HG03432 (cell line): ENCODE data around the gene TCF21.
"Not testable (repeated sequence)": the region's sequence is repeated elsewhere in the genome, so short reads cannot be mapped to it uniquely, and the experiment has no call there.

Source experiments
- ATAC-seq: cut with Tn5 transposase; IDR thresholded peaks from one replicate; pipeline ENCODE4 v1.9.1; 2021; ENCODE audit warnings: mild to moderate bottlenecking, moderate library complexity; ENCODE audit not compliant: unreplicated experiment

The TCF21 gene

GRCh38 chr6:133888929-133889556 is at the start of gene TCF21:
TCF21 (plus strand) TSS chr6:133889113; CDS start chr6:133889398, 285 bp downstream.
- ATAC-seq: no peak

- no peak for ATAC-seq
Measured at GRCh38 chr6:133841176-133841575, 47.7 kb upstream of the TCF21 start.

- no peak for ATAC-seq
Measured at GRCh38 chr6:133843098-133843497, 45.8 kb upstream of the TCF21 start.

GRCh38 chr6:133844709-133845108 is 44.2 kb upstream of the TCF21 start:
- ATAC-seq: no peak

GRCh38 chr6:133854041-133854363 is 34.9 kb upstream of the TCF21 start:
- no peak for ATAC-seq

GRCh38 chr6:133854364-133855275 is 34.3 kb upstream of the TCF21 start:
- ATAC-seq: no peak

GRCh38 chr6:133855276-133855990 is 33.5 kb upstream of the TCF21 start:
- no peak for ATAC-seq

GRCh38 chr6:133855991-133856370 is 32.9 kb upstream of the TCF21 start:
- no peak for ATAC-seq

- no peak for ATAC-seq
Measured at GRCh38 chr6:133856911-133857310, 32.0 kb upstream of the TCF21 start.

- ATAC-seq: no peak
Measured at GRCh38 chr6:133857696-133858095, 31.2 kb upstream of the TCF21 start.

- not testable (repeated sequence) for ATAC-seq
Measured at GRCh38 chr6:133861337-133861736, 27.6 kb upstream of the TCF21 start.

- no peak for ATAC-seq
Measured at GRCh38 chr6:133863228-133863627, 25.7 kb upstream of the TCF21 start.

GRCh38 chr6:133865680-133866079 is 23.2 kb upstream of the TCF21 start:
- ATAC-seq: no peak

GRCh38 chr6:133871131-133871530 is 17.8 kb upstream of the TCF21 start:
- ATAC-seq: no peak

- no peak for ATAC-seq
Measured at GRCh38 chr6:133873538-133873937, 15.4 kb upstream of the TCF21 start.

- ATAC-seq: no peak
Measured at GRCh38 chr6:133877116-133877515, 11.8 kb upstream of the TCF21 start.

- no peak for ATAC-seq
Measured at GRCh38 chr6:133880006-133880405, 8.9 kb upstream of the TCF21 start.

GRCh38 chr6:133880896-133881295 is 8.0 kb upstream of the TCF21 start:
- ATAC-seq: no peak

GRCh38 chr6:133886104-133886775 is 2.7 kb upstream of the TCF21 start:
- no peak for ATAC-seq

- no peak for ATAC-seq
Measured at GRCh38 chr6:133887156-133887879, 1.6 kb upstream of the TCF21 start.

- ATAC-seq: no peak
Measured at GRCh38 chr6:133887880-133888230, 1.1 kb upstream of the TCF21 start.
